ENCODE results near the gene REM1.

The REM1 gene

GRCh38 chr20:31473331-31474096, 1.6 kb upstream of the REM1 start:
- H3K4me1 Mint-ChIP-seq (ENCODE audit: low read depth), result no peaks in the 10 kb centered on the region
- no peaks in the 10 kb centered on the region for H3K36me3 Mint-ChIP-seq (ENCODE audit: low read depth)
- H3K27ac Mint-ChIP-seq, result no peak overlapping the region
- H3K27me3 Mint-ChIP-seq (ENCODE audit: low read depth), result peaks cover 47% of the 10 kb centered on the region
- H3K4me3 Mint-ChIP-seq, result no peak overlapping the region
- no peaks in the 10 kb centered on the region for H3K9me3 Mint-ChIP-seq

GRCh38 chr20:31474097-31474436, 1.0 kb upstream of the REM1 start:
- H3K36me3 Mint-ChIP-seq (ENCODE audit: low read depth), result no peaks in the 10 kb centered on the region
- peaks cover 48% of the 10 kb centered on the region for H3K27me3 Mint-ChIP-seq (ENCODE audit: low read depth)
- no peaks in the 10 kb centered on the region for H3K9me3 Mint-ChIP-seq
- no peaks in the 10 kb centered on the region for H3K4me1 Mint-ChIP-seq (ENCODE audit: low read depth)
- no peak overlapping the region for H3K4me3 Mint-ChIP-seq
- no peak overlapping the region for H3K27ac Mint-ChIP-seq

DNA sequence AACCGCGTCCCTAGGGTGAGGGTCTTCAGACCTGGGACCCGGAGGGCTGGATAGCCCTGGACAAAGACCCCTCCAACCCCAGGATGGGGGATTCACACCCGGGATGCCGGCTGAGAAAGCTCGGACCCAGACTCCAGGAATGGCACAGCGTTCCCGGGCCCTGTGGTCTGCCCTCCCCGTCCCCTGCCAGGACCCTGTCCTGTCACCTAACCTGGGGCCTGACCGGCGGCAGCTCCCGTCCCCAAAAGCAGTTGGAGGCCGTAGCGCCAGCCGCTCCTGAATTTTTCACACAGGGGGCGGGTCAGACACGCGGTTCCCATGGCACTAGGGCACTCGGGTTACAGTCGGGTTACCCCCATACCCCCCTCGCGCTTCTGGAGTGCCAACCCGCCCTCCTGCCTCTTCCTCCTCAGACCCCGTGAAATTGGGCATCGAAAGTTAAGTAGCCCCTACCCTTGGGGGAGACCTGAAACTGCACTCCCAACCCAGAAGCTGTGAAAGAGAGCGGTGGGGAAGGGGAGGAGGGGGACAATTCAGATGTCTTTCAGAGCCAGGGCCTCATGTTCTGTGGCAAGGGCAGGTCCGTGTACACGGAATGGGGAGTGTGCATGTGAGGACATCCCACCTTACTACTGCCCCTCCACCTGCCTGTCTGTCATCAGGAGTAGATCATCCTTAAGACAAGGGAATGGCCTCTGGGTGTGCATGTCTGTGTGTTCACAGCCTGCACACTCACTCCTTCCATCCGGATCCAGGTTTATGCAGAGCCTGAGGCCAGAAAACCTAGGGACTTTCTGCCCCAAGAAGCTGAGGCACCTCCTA, 595 bp downstream of the REM1 start:
- no peaks in the 10 kb centered on the region for H3K9me3 Mint-ChIP-seq
- H3K27ac Mint-ChIP-seq, result no peak overlapping the region
- no peaks in the 10 kb centered on the region for H3K4me1 Mint-ChIP-seq (ENCODE audit: low read depth)
- no peak overlapping the region for H3K4me3 Mint-ChIP-seq
- peaks cover 50% of the 10 kb centered on the region for H3K27me3 Mint-ChIP-seq (ENCODE audit: low read depth)
- H3K36me3 Mint-ChIP-seq (ENCODE audit: low read depth), result no peaks in the 10 kb centered on the region

DNA sequence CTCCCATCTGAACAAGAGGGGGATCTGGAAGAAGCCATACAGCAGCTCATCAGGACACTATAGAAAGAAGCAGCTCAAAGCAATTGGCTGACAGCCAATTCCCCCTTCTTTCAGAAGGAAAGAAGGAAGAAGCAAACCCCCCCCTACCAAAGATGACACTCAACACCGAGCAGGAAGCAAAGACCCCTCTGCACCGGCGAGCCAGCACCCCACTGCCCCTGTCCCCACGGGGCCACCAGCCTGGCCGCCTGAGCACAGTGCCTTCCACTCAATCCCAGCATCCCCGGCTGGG, 1.2 kb downstream of the REM1 start:
- Mint-ChIP-seq H3K27ac (no peak overlapping the region), H3K27me3 (ENCODE audit: low read depth) (peaks cover 51% of the 10 kb centered on the region), H3K36me3 (ENCODE audit: low read depth) (no peaks in the 10 kb centered on the region), H3K4me1 (ENCODE audit: low read depth) (no peaks in the 10 kb centered on the region), H3K4me3 (no peak overlapping the region), H3K9me3 (no peaks in the 10 kb centered on the region)

GRCh38 chr20:31476643-31477215, 1.6 kb downstream of the REM1 start:
- no peaks in the 10 kb centered on the region for H3K4me1 Mint-ChIP-seq (ENCODE audit: low read depth)
- H3K36me3 Mint-ChIP-seq (ENCODE audit: low read depth), result no peaks in the 10 kb centered on the region
- no peaks in the 10 kb centered on the region for H3K9me3 Mint-ChIP-seq
- peaks cover 54% of the 10 kb centered on the region for H3K27me3 Mint-ChIP-seq (ENCODE audit: low read depth)
- H3K27ac Mint-ChIP-seq, result no peak overlapping the region
- H3K4me3 Mint-ChIP-seq, result no peak overlapping the region

DNA sequence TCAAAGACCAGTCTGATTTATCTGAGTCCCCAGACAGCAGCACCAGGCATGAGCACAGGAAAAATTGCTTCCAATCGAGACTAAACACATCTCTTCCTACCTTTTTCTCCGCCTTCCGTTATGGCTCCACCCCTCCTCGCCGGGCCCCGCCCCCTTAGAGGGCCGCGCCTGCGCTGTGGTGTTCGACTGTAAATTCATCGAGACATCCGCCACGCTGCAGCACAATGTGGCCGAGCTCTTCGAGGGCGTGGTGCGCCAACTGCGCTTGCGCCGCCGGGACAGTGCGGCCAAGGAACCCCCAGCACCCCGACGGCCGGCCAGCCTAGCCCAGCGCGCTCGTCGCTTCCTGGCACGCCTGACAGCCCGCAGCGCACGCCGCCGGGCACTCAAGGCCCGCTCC, 8.9 kb downstream of the REM1 start:
- no peaks in the 10 kb centered on the region for H3K9me3 Mint-ChIP-seq
- peaks cover 26% of the 10 kb centered on the region for H3K27me3 Mint-ChIP-seq (ENCODE audit: low read depth)
- H3K36me3 Mint-ChIP-seq (ENCODE audit: low read depth), result no peaks in the 10 kb centered on the region
- no peak overlapping the region for H3K27ac Mint-ChIP-seq
- peaks cover 2% of the 10 kb centered on the region for H3K4me1 Mint-ChIP-seq (ENCODE audit: low read depth)
- no peak overlapping the region for H3K4me3 Mint-ChIP-seq

DNA sequence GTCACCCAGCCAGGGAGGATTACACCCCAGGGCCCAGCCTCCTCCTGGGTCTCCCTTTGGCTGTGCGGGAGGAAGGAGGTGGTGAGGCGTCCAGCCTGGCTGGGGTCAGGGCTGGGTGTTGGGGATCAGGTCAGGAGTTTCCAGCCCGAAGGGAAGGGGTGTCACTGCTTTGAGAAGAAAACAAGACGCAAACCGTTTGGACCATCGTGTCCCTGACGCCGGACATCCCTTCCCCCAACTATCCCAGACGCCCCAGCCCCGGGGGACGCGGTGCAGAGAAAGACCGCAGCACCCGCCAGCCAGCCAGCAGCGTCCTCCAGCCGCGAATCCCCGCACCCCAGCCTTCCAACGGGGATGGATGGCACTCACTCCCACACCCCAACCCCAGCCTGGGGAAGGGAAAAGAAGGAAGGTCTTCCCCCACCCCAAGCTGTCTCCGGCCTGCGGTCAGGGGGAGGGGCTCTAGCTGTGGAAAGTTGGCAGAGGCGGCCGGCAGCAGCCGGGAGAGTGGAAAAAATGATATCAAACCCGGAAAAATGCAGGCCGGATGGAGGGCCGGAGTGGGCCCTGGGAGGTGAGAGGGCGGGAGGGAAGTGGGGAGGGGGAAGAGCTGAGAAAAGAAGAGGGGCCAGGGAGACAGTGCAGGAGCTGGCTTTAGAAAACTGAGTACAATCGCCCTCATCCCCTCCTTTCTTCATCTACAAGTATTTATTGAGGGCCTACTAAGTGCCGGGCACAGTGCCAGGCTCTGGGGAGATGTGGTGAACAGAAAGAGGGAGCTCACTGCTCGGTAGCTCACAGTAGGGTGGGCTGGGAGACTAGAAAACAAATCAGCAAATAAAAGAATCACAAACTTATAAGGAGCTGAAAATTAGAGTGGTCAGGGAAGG, 10.6 kb downstream of the REM1 start:
- no peaks in the 10 kb centered on the region for H3K9me3 Mint-ChIP-seq
- no peak overlapping the region for H3K27ac Mint-ChIP-seq
- H3K4me1 Mint-ChIP-seq (ENCODE audit: low read depth), result peaks cover 2% of the 10 kb centered on the region
- H3K27me3 Mint-ChIP-seq (ENCODE audit: low read depth), result peaks cover 23% of the 10 kb centered on the region
- H3K36me3 Mint-ChIP-seq (ENCODE audit: low read depth), result no peaks in the 10 kb centered on the region
- no peak overlapping the region for H3K4me3 Mint-ChIP-seq

DNA sequence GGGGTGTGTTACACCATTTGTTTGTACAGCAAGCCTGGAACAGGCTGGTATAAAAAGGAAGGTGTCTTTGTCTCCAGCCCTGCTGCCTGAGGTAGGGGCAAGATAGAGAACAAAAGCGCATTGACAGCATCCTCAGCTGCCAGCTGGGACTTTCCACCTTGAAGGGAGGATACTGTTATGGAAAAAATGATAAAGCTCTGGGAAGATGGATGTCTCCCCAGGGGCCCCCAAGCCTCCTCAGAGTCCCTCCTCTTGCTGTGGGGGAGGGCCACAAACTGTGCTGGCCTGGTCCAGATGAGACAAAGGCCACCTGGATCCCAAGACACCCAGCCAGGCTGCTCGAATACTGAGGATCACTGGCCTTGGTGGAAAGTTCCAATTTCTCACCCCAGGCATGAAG, 13.0 kb downstream of the REM1 start:
- H3K36me3 Mint-ChIP-seq (ENCODE audit: low read depth), result no peaks in the 10 kb centered on the region
- no peak overlapping the region for H3K27ac Mint-ChIP-seq
- peaks cover 19% of the 10 kb centered on the region for H3K27me3 Mint-ChIP-seq (ENCODE audit: low read depth)
- no peak overlapping the region for H3K4me3 Mint-ChIP-seq
- peaks cover 2% of the 10 kb centered on the region for H3K4me1 Mint-ChIP-seq (ENCODE audit: low read depth)
- no peaks in the 10 kb centered on the region for H3K9me3 Mint-ChIP-seq

GRCh38 chr20:31489152-31489551, 14.1 kb downstream of the REM1 start:
- Mint-ChIP-seq H3K9me3 (no peaks in the 10 kb centered on the region), H3K27me3 (ENCODE audit: low read depth) (peaks cover 19% of the 10 kb centered on the region), H3K27ac (no peak overlapping the region), H3K4me3 (no peak overlapping the region), H3K36me3 (ENCODE audit: low read depth) (no peaks in the 10 kb centered on the region), H3K4me1 (ENCODE audit: low read depth) (peaks cover 2% of the 10 kb centered on the region)

DNA sequence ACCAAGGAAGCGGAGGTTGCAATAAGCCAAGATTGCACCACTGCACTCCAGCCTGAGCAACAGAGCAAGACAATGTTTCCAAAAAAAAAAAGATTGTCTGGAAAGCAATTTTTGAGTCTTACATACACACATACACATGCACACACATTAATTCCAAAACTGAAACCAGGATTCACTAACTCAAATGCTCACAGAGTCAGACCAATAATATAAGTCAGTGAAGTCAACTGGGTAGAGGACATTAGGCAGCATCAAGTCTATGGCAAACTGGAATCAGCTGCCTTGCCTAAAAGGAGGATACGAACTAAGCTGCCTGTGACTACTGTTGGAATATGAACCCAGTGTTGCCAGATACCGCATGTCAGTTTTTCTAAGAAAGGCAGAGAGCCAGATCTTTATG, 15.7 kb downstream of the REM1 start:
- H3K27ac Mint-ChIP-seq, result no peak overlapping the region
- peaks cover 15% of the 10 kb centered on the region for H3K27me3 Mint-ChIP-seq (ENCODE audit: low read depth)
- H3K4me3 Mint-ChIP-seq, result no peak overlapping the region
- H3K4me1 Mint-ChIP-seq (ENCODE audit: low read depth), result peaks cover 2% of the 10 kb centered on the region
- no peaks in the 10 kb centered on the region for H3K36me3 Mint-ChIP-seq (ENCODE audit: low read depth)
- H3K9me3 Mint-ChIP-seq, result no peaks in the 10 kb centered on the region

GRCh38 chr20:31494131-31494530, 19.0 kb downstream of the REM1 start:
- H3K27ac Mint-ChIP-seq, result no peak overlapping the region
- H3K9me3 Mint-ChIP-seq, result no peaks in the 10 kb centered on the region
- no peaks in the 10 kb centered on the region for H3K36me3 Mint-ChIP-seq (ENCODE audit: low read depth)
- no peak overlapping the region for H3K4me3 Mint-ChIP-seq
- no peaks in the 10 kb centered on the region for H3K4me1 Mint-ChIP-seq (ENCODE audit: low read depth)
- peaks cover 10% of the 10 kb centered on the region for H3K27me3 Mint-ChIP-seq (ENCODE audit: low read depth)

- H3K9me3 Mint-ChIP-seq, result no peaks in the 10 kb centered on the region
- no peak overlapping the region for H3K4me3 Mint-ChIP-seq
- no peaks in the 10 kb centered on the region for H3K36me3 Mint-ChIP-seq (ENCODE audit: low read depth)
- H3K27ac Mint-ChIP-seq, result no peak overlapping the region
- H3K4me1 Mint-ChIP-seq (ENCODE audit: low read depth), result no peaks in the 10 kb centered on the region
- H3K27me3 Mint-ChIP-seq (ENCODE audit: low read depth), result peaks cover 10% of the 10 kb centered on the region
These were observed 21.7 kb downstream of the REM1 start for GRCh38 chr20:31496761-31497295.

DNA sequence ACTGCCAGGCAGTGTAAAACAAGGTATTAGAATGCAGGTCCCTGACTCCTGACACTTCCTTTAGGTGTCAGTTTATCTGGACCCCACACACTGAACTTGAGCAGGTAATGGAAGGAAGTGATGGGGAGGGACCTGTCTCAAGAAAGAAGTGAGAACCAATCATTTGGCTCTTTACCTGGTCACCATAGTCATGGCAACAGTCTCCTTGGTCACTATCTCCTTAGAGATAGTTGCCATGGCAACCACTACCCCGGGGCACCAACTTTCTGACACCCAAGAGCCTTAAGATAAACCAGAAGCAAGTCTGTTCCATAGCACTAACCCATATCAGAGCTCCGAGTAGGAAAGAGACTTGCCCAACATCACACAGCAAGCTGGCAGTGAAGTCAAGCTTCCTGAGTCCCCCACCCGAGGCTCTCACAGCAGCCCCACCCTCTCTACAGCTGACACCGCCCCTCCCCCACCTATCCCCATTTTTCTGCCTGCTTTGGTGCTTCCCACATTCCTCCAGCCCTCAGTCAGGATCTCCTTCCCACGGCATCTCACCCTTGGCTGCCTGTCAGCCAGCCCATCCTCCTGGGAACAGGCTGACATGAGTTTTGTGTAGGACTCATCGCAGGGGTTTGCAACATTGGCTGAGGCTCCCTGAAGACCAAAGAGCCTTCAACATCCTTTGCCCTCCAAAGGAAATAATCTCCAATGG, 22.9 kb downstream of the REM1 start:
- no peaks in the 10 kb centered on the region for H3K9me3 Mint-ChIP-seq
- H3K27ac Mint-ChIP-seq, result no peak overlapping the region
- H3K4me1 Mint-ChIP-seq (ENCODE audit: low read depth), result no peaks in the 10 kb centered on the region
- peaks cover 10% of the 10 kb centered on the region for H3K27me3 Mint-ChIP-seq (ENCODE audit: low read depth)
- no peak overlapping the region for H3K4me3 Mint-ChIP-seq
- no peaks in the 10 kb centered on the region for H3K36me3 Mint-ChIP-seq (ENCODE audit: low read depth)

- no peaks in the 10 kb centered on the region for H3K9me3 Mint-ChIP-seq
- no peak overlapping the region for H3K27ac Mint-ChIP-seq
- no peaks in the 10 kb centered on the region for H3K36me3 Mint-ChIP-seq (ENCODE audit: low read depth)
- H3K27me3 Mint-ChIP-seq (ENCODE audit: low read depth), result peaks cover 9% of the 10 kb centered on the region
- H3K4me3 Mint-ChIP-seq, result no peak overlapping the region
- H3K4me1 Mint-ChIP-seq (ENCODE audit: low read depth), result peaks cover 2% of the 10 kb centered on the region
These were observed 25.4 kb downstream of the REM1 start for GRCh38 chr20:31500527-31500926.

All from T-helper 1 cell treated with Interleukin-12 subunit alpha and Interleukin-12 subunit beta and Interleukin-4 antibody, amounts not matched to agents 30 μg/mL and 1 μg/mL, for 36 hours (primary cell).